ENCODE measurements around the gene PLA1A. TPM values are rescaled to one million over a fixed set of nuclear protein-coding genes. Genes with fewer than 3 reads are reported as not detected.

PLA1A gene
- total RNA-seq, 1 experiment from 2014 or later: not detected

- Histone ChIP-seq H3K4me1 (ENCODE audit: low read length) (no peaks in the 10 kb centered on the region), H2AFZ (ENCODE audit: low read length) (no peak overlapping the region), H3K27ac (ENCODE audit: low read length) (no peak overlapping the region), H3K79me2 (ENCODE audit: low read length) (no peaks in the 10 kb centered on the region), H3K4me2 (ENCODE audit: low read depth, low read length, poor library complexity, severe bottlenecking) (no peak overlapping the region), H3K4me3 (ENCODE audit: low read length) (no peak overlapping the region), H3K27me3 (ENCODE audit: low read length) (no peaks in the 10 kb centered on the region), H3K9me3 (ENCODE audit: low read length) (no peaks in the 10 kb centered on the region), H3K36me3 (ENCODE audit: insufficient read depth, low read length) (no peaks in the 10 kb centered on the region), H4K20me1 (ENCODE audit: insufficient read depth, low read depth, low read length) (no peaks in the 10 kb centered on the region), H3K9me2 (replicated peaks; ENCODE audit: insufficient read depth, low read length) (no peaks in the 10 kb centered on the region), H3K9ac (ENCODE audit: low read length) (no peak overlapping the region)
- DNase-seq: no peak
Observed at GRCh38 chr3:119604878-119605277, 7.2 kb downstream of the PLA1A start.

GRCh38 chr3:119608405-119609000, 10.8 kb downstream of the PLA1A start:
- no peak overlapping the region for H2AFZ ChIP-seq (ENCODE audit: low read length)
- no peaks in the 10 kb centered on the region for H3K9me2 ChIP-seq (replicated peaks; ENCODE audit: insufficient read depth, low read length)
- no peaks in the 10 kb centered on the region for H3K79me2 ChIP-seq (ENCODE audit: low read length)
- no peaks in the 10 kb centered on the region for H3K27me3 ChIP-seq (ENCODE audit: low read length)
- no peak overlapping the region for H3K27ac ChIP-seq (ENCODE audit: low read length)
- DNase-seq: no peak
- no peaks in the 10 kb centered on the region for H3K4me1 ChIP-seq (ENCODE audit: low read length)
- no peaks in the 10 kb centered on the region for H4K20me1 ChIP-seq (ENCODE audit: insufficient read depth, low read depth, low read length)
- no peak overlapping the region for H3K4me3 ChIP-seq (ENCODE audit: low read length)
- H3K9me3 ChIP-seq (ENCODE audit: low read length): no peaks in the 10 kb centered on the region
- no peaks in the 10 kb centered on the region for H3K36me3 ChIP-seq (ENCODE audit: insufficient read depth, low read length)
- H3K4me2 ChIP-seq (ENCODE audit: low read depth, low read length, poor library complexity, severe bottlenecking): no peak overlapping the region
- no peak overlapping the region for H3K9ac ChIP-seq (ENCODE audit: low read length)

DNA sequence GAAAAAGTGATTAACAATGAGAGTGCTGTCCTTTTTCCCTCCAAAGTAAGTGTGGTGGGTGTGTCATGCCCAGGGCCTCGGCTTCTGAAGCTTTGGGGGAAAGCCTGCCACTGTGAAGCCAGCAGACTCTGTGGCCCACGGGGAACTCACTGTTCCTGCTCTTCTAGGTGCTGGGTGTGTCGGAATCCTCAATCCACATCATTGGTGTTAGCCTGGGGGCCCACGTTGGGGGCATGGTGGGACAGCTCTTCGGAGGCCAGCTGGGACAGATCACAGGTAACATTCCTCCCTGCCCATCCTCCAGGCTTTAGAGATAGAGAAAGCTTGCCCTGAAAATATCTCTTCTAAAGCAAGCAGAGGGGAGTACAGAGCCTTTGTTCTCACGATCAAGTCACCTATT, 11.6 kb downstream of the PLA1A start:
- Histone ChIP-seq H3K9me3 (ENCODE audit: low read length) (no peaks in the 10 kb centered on the region), H3K27ac (ENCODE audit: low read length) (no peak overlapping the region), H3K4me1 (ENCODE audit: low read length) (no peaks in the 10 kb centered on the region), H3K36me3 (ENCODE audit: insufficient read depth, low read length) (no peaks in the 10 kb centered on the region), H3K4me2 (ENCODE audit: low read depth, low read length, poor library complexity, severe bottlenecking) (no peak overlapping the region), H3K27me3 (ENCODE audit: low read length) (no peaks in the 10 kb centered on the region), H3K9me2 (replicated peaks; ENCODE audit: insufficient read depth, low read length) (no peaks in the 10 kb centered on the region), H4K20me1 (ENCODE audit: insufficient read depth, low read depth, low read length) (no peaks in the 10 kb centered on the region), H3K9ac (ENCODE audit: low read length) (no peak overlapping the region), H2AFZ (ENCODE audit: low read length) (no peak overlapping the region), H3K4me3 (ENCODE audit: low read length) (no peak overlapping the region), H3K79me2 (ENCODE audit: low read length) (no peaks in the 10 kb centered on the region)
- no peak for DNase-seq

DNA sequence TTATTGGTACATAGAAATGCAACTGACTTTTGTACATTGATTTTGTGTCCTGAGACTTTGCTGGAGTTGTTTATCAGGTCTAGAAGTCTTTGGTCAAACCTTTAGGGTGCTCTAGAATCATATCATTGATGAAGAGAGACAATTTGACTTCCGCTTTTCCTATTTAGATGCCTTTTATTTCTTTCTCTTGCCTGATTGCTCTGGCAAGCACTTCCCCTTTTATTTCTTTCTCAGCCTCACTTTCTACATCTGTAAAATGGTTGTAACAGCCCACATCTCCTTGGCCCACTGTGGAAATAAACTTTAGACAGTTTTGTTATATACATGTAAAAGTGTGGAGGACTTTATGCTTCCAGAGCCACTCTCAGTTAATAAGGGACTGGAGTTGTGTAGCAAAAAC, 14.0 kb downstream of the PLA1A start:
- Histone ChIP-seq H2AFZ (ENCODE audit: low read length) (no peak overlapping the region), H3K4me2 (ENCODE audit: low read depth, low read length, poor library complexity, severe bottlenecking) (no peak overlapping the region), H3K27me3 (ENCODE audit: low read length) (no peaks in the 10 kb centered on the region), H3K4me3 (ENCODE audit: low read length) (no peak overlapping the region), H3K27ac (ENCODE audit: low read length) (no peak overlapping the region), H3K4me1 (ENCODE audit: low read length) (no peaks in the 10 kb centered on the region), H3K9me2 (replicated peaks; ENCODE audit: insufficient read depth, low read length) (no peaks in the 10 kb centered on the region), H3K36me3 (ENCODE audit: insufficient read depth, low read length) (no peaks in the 10 kb centered on the region), H4K20me1 (ENCODE audit: insufficient read depth, low read depth, low read length) (no peaks in the 10 kb centered on the region), H3K9me3 (ENCODE audit: low read length) (no peaks in the 10 kb centered on the region), H3K9ac (ENCODE audit: low read length) (no peak overlapping the region), H3K79me2 (ENCODE audit: low read length) (no peaks in the 10 kb centered on the region)
- DNase-seq: no peak

DNA sequence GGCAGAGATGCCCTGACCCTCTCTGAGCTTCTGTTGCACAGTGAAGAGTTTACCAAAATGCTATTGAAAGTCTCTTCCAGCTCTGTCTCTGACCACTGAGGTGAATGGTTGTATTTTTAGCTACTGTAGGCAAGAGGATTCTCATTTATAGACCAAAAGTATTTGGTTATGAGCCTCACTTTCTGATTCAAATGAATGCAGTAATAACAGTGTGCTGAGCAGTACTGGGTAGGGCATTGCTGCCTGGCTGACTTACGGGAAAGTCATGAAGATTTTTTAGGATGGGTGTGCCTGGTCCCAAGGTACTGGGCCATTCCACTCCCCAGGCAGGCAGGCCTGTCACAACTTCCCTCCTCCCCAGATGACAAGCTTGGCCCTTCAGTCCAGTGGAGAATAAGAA, 15.5 kb downstream of the PLA1A start:
- no peaks in the 10 kb centered on the region for H3K9me2 ChIP-seq (replicated peaks; ENCODE audit: insufficient read depth, low read length)
- no peaks in the 10 kb centered on the region for H3K9me3 ChIP-seq (ENCODE audit: low read length)
- H3K27me3 ChIP-seq (ENCODE audit: low read length): no peaks in the 10 kb centered on the region
- H3K79me2 ChIP-seq (ENCODE audit: low read length): no peaks in the 10 kb centered on the region
- no peak for DNase-seq
- H3K4me3 ChIP-seq (ENCODE audit: low read length): no peak overlapping the region
- no peaks in the 10 kb centered on the region for H3K4me1 ChIP-seq (ENCODE audit: low read length)
- H2AFZ ChIP-seq (ENCODE audit: low read length): no peak overlapping the region
- H3K36me3 ChIP-seq (ENCODE audit: insufficient read depth, low read length): no peaks in the 10 kb centered on the region
- H3K4me2 ChIP-seq (ENCODE audit: low read depth, low read length, poor library complexity, severe bottlenecking): no peak overlapping the region
- no peak overlapping the region for H3K9ac ChIP-seq (ENCODE audit: low read length)
- H4K20me1 ChIP-seq (ENCODE audit: insufficient read depth, low read depth, low read length): no peaks in the 10 kb centered on the region
- no peak overlapping the region for H3K27ac ChIP-seq (ENCODE audit: low read length)

- no peak for DNase-seq
Observed at GRCh38 chr3:119613872-119614271, 16.2 kb downstream of the PLA1A start.

DNA sequence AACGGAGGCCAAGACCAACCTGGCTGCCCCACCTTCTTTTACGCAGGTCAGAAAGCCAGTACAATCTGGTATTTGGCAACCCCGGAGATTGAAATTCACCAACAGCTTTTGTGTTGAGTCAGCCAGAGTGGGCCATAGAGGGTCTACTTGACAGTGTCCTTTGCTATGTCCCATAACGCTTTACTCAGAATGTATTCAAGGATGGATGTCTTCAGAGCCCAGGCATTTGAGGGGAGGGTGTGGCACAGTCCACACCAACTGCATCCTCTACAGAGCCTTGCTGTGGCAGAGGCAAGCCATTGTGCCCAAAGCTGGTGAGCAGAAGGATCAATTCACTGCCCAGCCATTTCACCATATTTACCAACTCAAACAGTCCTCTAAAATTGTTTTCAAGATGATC, 18.4 kb downstream of the PLA1A start:
- Histone ChIP-seq H3K4me1 (ENCODE audit: low read length) (no peaks in the 10 kb centered on the region), H3K27me3 (ENCODE audit: low read length) (no peaks in the 10 kb centered on the region), H3K79me2 (ENCODE audit: low read length) (no peaks in the 10 kb centered on the region), H2AFZ (ENCODE audit: low read length) (no peak overlapping the region), H3K4me2 (ENCODE audit: low read depth, low read length, poor library complexity, severe bottlenecking) (no peak overlapping the region), H4K20me1 (ENCODE audit: insufficient read depth, low read depth, low read length) (no peaks in the 10 kb centered on the region), H3K9me2 (replicated peaks; ENCODE audit: insufficient read depth, low read length) (no peaks in the 10 kb centered on the region), H3K36me3 (ENCODE audit: insufficient read depth, low read length) (no peaks in the 10 kb centered on the region), H3K4me3 (ENCODE audit: low read length) (no peak overlapping the region), H3K9me3 (ENCODE audit: low read length) (no peaks in the 10 kb centered on the region), H3K9ac (ENCODE audit: low read length) (no peak overlapping the region), H3K27ac (ENCODE audit: low read length) (no peak overlapping the region)
- no peak for DNase-seq

More at GRCh38 chr3:119613872-119614271, 16.2 kb downstream of the PLA1A start:
- no peaks in the 10 kb centered on the region for H3K27me3 ChIP-seq (ENCODE audit: low read length)
- H3K79me2 ChIP-seq (ENCODE audit: low read length): no peaks in the 10 kb centered on the region
- H3K27ac ChIP-seq (ENCODE audit: low read length): no peak overlapping the region
- no peak overlapping the region for H3K4me3 ChIP-seq (ENCODE audit: low read length)
- H2AFZ ChIP-seq (ENCODE audit: low read length): no peak overlapping the region
- no peaks in the 10 kb centered on the region for H3K9me3 ChIP-seq (ENCODE audit: low read length)
- no peaks in the 10 kb centered on the region for H3K4me1 ChIP-seq (ENCODE audit: low read length)
- no peak overlapping the region for H3K4me2 ChIP-seq (ENCODE audit: low read depth, low read length, poor library complexity, severe bottlenecking)
- no peaks in the 10 kb centered on the region for H4K20me1 ChIP-seq (ENCODE audit: insufficient read depth, low read depth, low read length)
- no peak overlapping the region for H3K9ac ChIP-seq (ENCODE audit: low read length)
- H3K36me3 ChIP-seq (ENCODE audit: insufficient read depth, low read length): no peaks in the 10 kb centered on the region
- H3K9me2 ChIP-seq (replicated peaks; ENCODE audit: insufficient read depth, low read length): no peaks in the 10 kb centered on the region

- no peaks in the 10 kb centered on the region for H3K36me3 ChIP-seq (ENCODE audit: insufficient read depth, low read length)
- H3K27me3 ChIP-seq (ENCODE audit: low read length): no peaks in the 10 kb centered on the region
- DNase-seq: no peak
- no peaks in the 10 kb centered on the region for H4K20me1 ChIP-seq (ENCODE audit: insufficient read depth, low read depth, low read length)
- H3K4me3 ChIP-seq (ENCODE audit: low read length): no peak overlapping the region
- no peaks in the 10 kb centered on the region for H3K79me2 ChIP-seq (ENCODE audit: low read length)
- H3K4me2 ChIP-seq (ENCODE audit: low read depth, low read length, poor library complexity, severe bottlenecking): no peak overlapping the region
- H3K9ac ChIP-seq (ENCODE audit: low read length): no peak overlapping the region
- H3K9me2 ChIP-seq (replicated peaks; ENCODE audit: insufficient read depth, low read length): no peaks in the 10 kb centered on the region
- H2AFZ ChIP-seq (ENCODE audit: low read length): no peak overlapping the region
- H3K4me1 ChIP-seq (ENCODE audit: low read length): no peaks in the 10 kb centered on the region
- no peak overlapping the region for H3K27ac ChIP-seq (ENCODE audit: low read length)
- H3K9me3 ChIP-seq (ENCODE audit: low read length): no peaks in the 10 kb centered on the region
Observed at GRCh38 chr3:119619094-119619493, 21.4 kb downstream of the PLA1A start.

GRCh38 chr3:119620899-119621298, 23.2 kb downstream of the PLA1A start:
- Histone ChIP-seq H3K27me3 (ENCODE audit: low read length) (no peaks in the 10 kb centered on the region), H3K9me2 (replicated peaks; ENCODE audit: insufficient read depth, low read length) (no peaks in the 10 kb centered on the region), H3K4me1 (ENCODE audit: low read length) (no peaks in the 10 kb centered on the region), H3K27ac (ENCODE audit: low read length) (no peak overlapping the region), H3K79me2 (ENCODE audit: low read length) (no peaks in the 10 kb centered on the region), H3K9me3 (ENCODE audit: low read length) (no peaks in the 10 kb centered on the region), H3K4me2 (ENCODE audit: low read depth, low read length, poor library complexity, severe bottlenecking) (no peak overlapping the region), H4K20me1 (ENCODE audit: insufficient read depth, low read depth, low read length) (no peaks in the 10 kb centered on the region), H3K36me3 (ENCODE audit: insufficient read depth, low read length) (no peaks in the 10 kb centered on the region), H3K4me3 (ENCODE audit: low read length) (no peak overlapping the region), H3K9ac (ENCODE audit: low read length) (no peak overlapping the region), H2AFZ (ENCODE audit: low read length) (no peak overlapping the region)
- no peak for DNase-seq
